MM.1S (cell line): ENCODE measurements around the gene DUSP7.

Experiments
- EZH2 ChIP-seq: fragments of 300-600 bp; sonication (generic); optimal IDR thresholded peaks from 2 replicates; pipeline ENCODE3; 2017; ENCODE audit warnings: low read depth, mild to moderate bottlenecking, antibody characterized with exemption, low read length, mixed read lengths
- TF ChIP-seq, protein P1 (sequence below): fragments of 300-600 bp; sonication (generic); IDR thresholded peaks from 2 replicates; pipeline ENCODE4 v1.5.1; 2016; ENCODE audit warnings: antibody characterized with exemption, low read length, mixed read lengths

DNA sequence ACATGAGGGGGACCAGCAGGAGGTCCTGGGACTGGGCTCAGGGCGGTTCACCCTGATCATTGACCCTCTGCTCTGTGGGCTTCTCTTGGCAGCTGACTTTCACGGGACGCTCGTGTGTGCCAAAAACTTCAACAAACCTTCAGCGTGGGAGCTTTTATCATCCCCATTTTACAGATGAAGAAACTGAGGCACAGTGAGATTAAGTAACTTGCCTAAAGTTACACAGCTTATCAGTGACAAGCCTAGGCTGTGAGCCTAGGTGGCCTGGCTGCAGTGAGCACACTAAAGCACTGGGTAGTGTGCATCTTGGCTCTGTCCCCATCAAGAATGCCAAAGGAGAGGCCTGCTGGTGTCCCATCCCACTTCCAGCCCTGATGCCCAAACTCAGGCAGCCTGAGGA, 23.6 kb upstream of the DUSP7 start:
- TF ChIP-seq, protein P1, sequence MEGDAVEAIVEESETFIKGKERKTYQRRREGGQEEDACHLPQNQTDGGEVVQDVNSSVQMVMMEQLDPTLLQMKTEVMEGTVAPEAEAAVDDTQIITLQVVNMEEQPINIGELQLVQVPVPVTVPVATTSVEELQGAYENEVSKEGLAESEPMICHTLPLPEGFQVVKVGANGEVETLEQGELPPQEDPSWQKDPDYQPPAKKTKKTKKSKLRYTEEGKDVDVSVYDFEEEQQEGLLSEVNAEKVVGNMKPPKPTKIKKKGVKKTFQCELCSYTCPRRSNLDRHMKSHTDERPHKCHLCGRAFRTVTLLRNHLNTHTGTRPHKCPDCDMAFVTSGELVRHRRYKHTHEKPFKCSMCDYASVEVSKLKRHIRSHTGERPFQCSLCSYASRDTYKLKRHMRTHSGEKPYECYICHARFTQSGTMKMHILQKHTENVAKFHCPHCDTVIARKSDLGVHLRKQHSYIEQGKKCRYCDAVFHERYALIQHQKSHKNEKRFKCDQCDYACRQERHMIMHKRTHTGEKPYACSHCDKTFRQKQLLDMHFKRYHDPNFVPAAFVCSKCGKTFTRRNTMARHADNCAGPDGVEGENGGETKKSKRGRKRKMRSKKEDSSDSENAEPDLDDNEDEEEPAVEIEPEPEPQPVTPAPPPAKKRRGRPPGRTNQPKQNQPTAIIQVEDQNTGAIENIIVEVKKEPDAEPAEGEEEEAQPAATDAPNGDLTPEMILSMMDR, result no peak
- no peak for TF ChIP-seq EZH2
